ENCODE data around the gene RGS6.

RGS6 gene

DNA sequence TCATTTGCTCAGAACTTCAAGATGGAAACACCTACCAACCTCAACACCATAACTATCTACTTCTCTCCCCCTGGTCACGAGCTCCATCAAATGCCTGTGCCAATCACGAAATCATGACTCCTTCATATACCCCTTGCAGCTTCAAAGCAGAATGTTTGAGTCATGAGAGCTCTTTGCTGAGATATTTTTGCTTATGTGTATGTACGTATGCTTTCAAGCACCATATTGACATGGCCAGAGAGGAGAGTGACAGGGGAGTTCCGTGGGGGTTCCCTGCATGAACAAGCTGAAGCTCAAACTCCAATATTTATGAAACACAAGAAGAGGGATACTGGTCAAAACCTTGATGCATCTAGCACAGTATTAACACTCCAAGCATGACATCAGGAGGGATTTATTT lies 587.3 kb downstream of the RGS6 start:
- Histone ChIP-seq H3K4me1 (ENCODE audit: control insufficient read depth, insufficient read depth, low read length) (no peaks in the 10 kb centered on the region), H3K36me3 (ENCODE audit: control insufficient read depth, insufficient read depth, low read length) (no peaks in the 10 kb centered on the region), H3K27me3 (ENCODE audit: control insufficient read depth, insufficient read depth, low read length) (no peaks in the 10 kb centered on the region), H3K9ac (ENCODE audit: low read depth, low read length) (no peak overlapping the region), H3K9me3 (ENCODE audit: control insufficient read depth, insufficient read depth, low read length) (no peaks in the 10 kb centered on the region), H3K4me3 (ENCODE audit: low read depth, low read length) (no peak overlapping the region)

GRCh38 chr14:72521045-72521444 lies 588.8 kb downstream of the RGS6 start:
- no peaks in the 10 kb centered on the region for H3K27me3 ChIP-seq (ENCODE audit: control insufficient read depth, insufficient read depth, low read length)
- no peaks in the 10 kb centered on the region for H3K36me3 ChIP-seq (ENCODE audit: control insufficient read depth, insufficient read depth, low read length)
- no peaks in the 10 kb centered on the region for H3K4me1 ChIP-seq (ENCODE audit: control insufficient read depth, insufficient read depth, low read length)
- no peaks in the 10 kb centered on the region for H3K9me3 ChIP-seq (ENCODE audit: control insufficient read depth, insufficient read depth, low read length)
- H3K4me3 ChIP-seq (ENCODE audit: low read depth, low read length): no peak overlapping the region
- no peak overlapping the region for H3K9ac ChIP-seq (ENCODE audit: low read depth, low read length)

DNA sequence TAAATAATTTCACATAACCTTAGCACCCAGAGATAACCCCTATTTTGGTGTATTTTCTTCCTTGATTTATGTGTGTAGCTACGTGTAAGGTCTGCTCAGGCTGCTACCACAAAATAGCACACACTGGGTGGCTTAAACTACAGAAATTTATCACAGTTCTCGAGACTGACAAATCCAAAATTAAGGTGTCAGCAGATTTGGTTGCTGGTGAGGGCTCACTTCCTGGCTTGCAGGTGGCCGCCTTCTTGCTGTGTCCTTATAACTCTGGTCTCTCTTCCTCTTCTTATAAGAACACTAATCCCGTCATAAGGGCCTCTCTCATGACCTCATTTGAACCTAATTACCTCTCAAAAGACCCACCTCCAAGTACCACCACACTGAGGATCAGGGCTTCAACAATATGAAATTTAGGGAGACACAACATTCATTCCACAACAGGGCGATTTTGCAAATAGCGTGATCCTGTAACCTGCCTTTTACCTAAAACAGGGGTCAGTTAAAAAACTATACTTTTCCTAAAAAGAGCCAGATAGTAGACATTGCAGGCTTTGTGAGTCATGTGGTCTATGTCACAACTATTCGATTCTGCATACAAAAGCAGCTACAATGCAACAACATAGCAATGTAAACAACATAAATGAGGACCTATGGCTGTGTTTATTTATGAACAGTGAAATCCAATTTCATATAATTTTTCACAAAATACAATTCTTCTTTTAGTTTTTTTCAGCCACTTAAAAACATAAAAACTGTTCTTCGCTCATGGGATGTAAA lies 589.9 kb downstream of the RGS6 start:
- no peaks in the 10 kb centered on the region for H3K9me3 ChIP-seq (ENCODE audit: control insufficient read depth, insufficient read depth, low read length)
- H3K9ac ChIP-seq (ENCODE audit: low read depth, low read length): no peak overlapping the region
- no peaks in the 10 kb centered on the region for H3K36me3 ChIP-seq (ENCODE audit: control insufficient read depth, insufficient read depth, low read length)
- H3K27me3 ChIP-seq (ENCODE audit: control insufficient read depth, insufficient read depth, low read length): no peaks in the 10 kb centered on the region
- no peak overlapping the region for H3K4me3 ChIP-seq (ENCODE audit: low read depth, low read length)
- no peaks in the 10 kb centered on the region for H3K4me1 ChIP-seq (ENCODE audit: control insufficient read depth, insufficient read depth, low read length)

DNA sequence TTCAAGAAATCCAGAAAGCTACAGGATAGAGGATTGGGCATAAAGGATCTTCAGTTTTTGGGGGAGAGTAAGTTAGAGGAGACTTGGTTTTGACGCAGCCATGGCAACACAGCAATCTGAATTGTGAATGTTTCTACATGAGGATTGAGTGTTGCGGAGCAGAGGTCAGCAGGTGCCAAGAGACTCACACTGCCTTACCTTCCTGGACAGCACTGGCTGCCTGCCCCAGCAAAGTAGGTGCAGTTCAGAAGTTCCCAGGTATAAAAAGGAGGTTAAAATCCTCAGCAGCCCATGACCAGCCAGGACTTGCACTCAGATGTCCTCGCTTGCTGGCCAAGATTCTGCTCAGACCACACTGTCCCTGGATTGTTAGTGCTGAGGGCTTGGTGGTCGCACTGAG lies 590.6 kb downstream of the RGS6 start:
- H3K4me1 ChIP-seq (ENCODE audit: control insufficient read depth, insufficient read depth, low read length): no peaks in the 10 kb centered on the region
- no peak overlapping the region for H3K9ac ChIP-seq (ENCODE audit: low read depth, low read length)
- H3K4me3 ChIP-seq (ENCODE audit: low read depth, low read length): no peak overlapping the region
- no peaks in the 10 kb centered on the region for H3K9me3 ChIP-seq (ENCODE audit: control insufficient read depth, insufficient read depth, low read length)
- no peaks in the 10 kb centered on the region for H3K27me3 ChIP-seq (ENCODE audit: control insufficient read depth, insufficient read depth, low read length)
- H3K36me3 ChIP-seq (ENCODE audit: control insufficient read depth, insufficient read depth, low read length): no peaks in the 10 kb centered on the region

DNA sequence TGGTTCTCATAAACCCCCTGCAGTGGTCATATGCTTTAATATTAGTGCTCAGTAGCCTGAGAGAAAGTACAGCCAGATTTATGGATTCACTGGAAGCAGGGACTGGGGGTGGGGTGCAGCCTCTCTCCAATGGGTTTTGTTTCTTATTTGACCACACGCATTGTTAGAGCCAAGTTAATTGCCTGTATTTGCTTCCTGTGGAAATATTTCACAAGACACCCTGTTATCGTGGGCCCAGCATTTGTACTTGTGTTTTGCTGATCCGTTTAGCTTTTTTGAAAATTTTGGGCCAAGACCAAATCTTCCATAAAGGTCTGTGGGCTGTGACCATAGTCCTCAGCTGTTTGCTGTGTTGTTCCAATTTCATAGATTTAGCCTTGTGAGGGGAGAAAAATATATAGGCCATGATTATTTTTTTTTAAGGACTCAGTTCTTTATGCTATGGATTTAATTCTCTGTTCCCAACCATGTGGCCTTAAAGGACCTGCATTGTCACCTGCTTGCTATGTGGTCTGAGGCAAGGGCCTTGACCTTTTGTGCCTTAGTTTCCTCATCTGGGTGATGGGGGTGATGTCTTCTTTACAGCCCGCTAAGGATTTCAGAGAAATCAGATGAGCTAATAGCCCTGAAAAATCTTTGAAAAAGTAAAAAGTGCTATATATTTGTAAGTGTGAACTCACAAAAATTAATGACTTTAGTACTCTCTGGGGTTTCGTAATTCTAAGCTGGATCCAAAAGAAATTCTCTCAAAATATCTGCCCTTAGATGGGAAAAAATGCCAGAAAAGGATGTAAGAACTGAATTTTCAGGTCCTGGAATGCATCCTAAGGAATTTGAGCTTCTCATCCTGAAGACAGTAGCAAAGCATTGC lies 591.4 kb downstream of the RGS6 start:
- H3K9me3 ChIP-seq (ENCODE audit: control insufficient read depth, insufficient read depth, low read length): no peaks in the 10 kb centered on the region
- no peaks in the 10 kb centered on the region for H3K27me3 ChIP-seq (ENCODE audit: control insufficient read depth, insufficient read depth, low read length)
- H3K9ac ChIP-seq (ENCODE audit: low read depth, low read length): no peak overlapping the region
- no peaks in the 10 kb centered on the region for H3K4me1 ChIP-seq (ENCODE audit: control insufficient read depth, insufficient read depth, low read length)
- H3K36me3 ChIP-seq (ENCODE audit: control insufficient read depth, insufficient read depth, low read length): no peaks in the 10 kb centered on the region
- no peak overlapping the region for H3K4me3 ChIP-seq (ENCODE audit: low read depth, low read length)

GRCh38 chr14:72524295-72524629 lies 592.0 kb downstream of the RGS6 start:
- Histone ChIP-seq H3K9ac (ENCODE audit: low read depth, low read length) (no peak overlapping the region), H3K36me3 (ENCODE audit: control insufficient read depth, insufficient read depth, low read length) (no peaks in the 10 kb centered on the region), H3K4me3 (ENCODE audit: low read depth, low read length) (no peak overlapping the region), H3K27me3 (ENCODE audit: control insufficient read depth, insufficient read depth, low read length) (no peaks in the 10 kb centered on the region), H3K4me1 (ENCODE audit: control insufficient read depth, insufficient read depth, low read length) (no peaks in the 10 kb centered on the region), H3K9me3 (ENCODE audit: control insufficient read depth, insufficient read depth, low read length) (no peaks in the 10 kb centered on the region)

GRCh38 chr14:72525087-72525915 lies 593.1 kb downstream of the RGS6 start:
- Histone ChIP-seq H3K9ac (ENCODE audit: low read depth, low read length) (no peak overlapping the region), H3K9me3 (ENCODE audit: control insufficient read depth, insufficient read depth, low read length) (no peaks in the 10 kb centered on the region), H3K4me1 (ENCODE audit: control insufficient read depth, insufficient read depth, low read length) (no peaks in the 10 kb centered on the region), H3K36me3 (ENCODE audit: control insufficient read depth, insufficient read depth, low read length) (no peaks in the 10 kb centered on the region), H3K4me3 (ENCODE audit: low read depth, low read length) (no peak overlapping the region), H3K27me3 (ENCODE audit: control insufficient read depth, insufficient read depth, low read length) (no peaks in the 10 kb centered on the region)

GRCh38 chr14:72527591-72527990 lies 595.4 kb downstream of the RGS6 start:
- H3K4me3 ChIP-seq (ENCODE audit: low read depth, low read length): no peak overlapping the region

DNA sequence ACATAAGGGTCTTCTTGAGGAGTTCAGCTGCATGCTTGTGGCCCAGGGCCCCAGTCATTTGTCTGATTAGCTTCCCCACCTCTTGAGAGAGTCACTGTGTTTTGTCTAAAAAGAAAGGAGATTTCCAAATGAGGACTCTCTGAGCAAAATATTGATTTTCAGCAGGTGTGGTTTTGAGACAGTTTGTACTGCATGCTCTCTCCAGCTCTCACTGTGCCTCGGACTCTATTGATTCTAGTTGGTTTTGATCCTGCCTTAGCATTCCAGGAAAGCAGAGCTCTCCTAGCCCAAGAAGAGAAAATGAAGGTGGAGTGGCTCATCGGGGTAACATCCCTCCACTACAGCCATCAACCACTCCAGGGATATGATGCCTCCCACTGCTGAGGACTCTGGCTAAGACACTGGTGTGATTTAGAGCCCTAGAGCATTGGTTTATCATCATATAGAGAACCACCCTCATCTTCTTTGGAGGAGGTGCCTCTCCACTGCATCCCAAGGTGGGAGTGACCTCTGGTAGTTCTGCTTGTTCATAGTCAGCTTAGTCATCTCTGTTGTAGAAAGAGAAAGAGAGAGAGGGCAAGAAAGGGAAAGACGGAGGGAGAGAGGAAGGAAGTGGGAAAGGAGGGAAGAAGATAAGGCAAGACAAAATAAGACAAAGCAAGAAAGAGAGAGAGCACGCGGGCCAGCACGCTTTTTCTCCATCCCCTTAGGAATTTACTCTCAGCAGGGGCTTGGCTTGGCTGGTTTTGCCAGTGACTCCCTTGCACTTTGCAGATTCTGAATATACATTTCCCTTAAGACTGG lies 596.0 kb downstream of the RGS6 start:
- Histone ChIP-seq H3K27me3 (ENCODE audit: control insufficient read depth, insufficient read depth, low read length) (no peaks in the 10 kb centered on the region), H3K9ac (ENCODE audit: low read depth, low read length) (no peak overlapping the region), H3K9me3 (ENCODE audit: control insufficient read depth, insufficient read depth, low read length) (no peaks in the 10 kb centered on the region), H3K4me1 (ENCODE audit: control insufficient read depth, insufficient read depth, low read length) (no peaks in the 10 kb centered on the region), H3K4me3 (ENCODE audit: low read depth, low read length) (no peak overlapping the region), H3K36me3 (ENCODE audit: control insufficient read depth, insufficient read depth, low read length) (no peaks in the 10 kb centered on the region)

More at GRCh38 chr14:72527591-72527990, 595.4 kb downstream of the RGS6 start:
- no peak overlapping the region for H3K9ac ChIP-seq (ENCODE audit: low read depth, low read length)
- no peaks in the 10 kb centered on the region for H3K36me3 ChIP-seq (ENCODE audit: control insufficient read depth, insufficient read depth, low read length)
- no peaks in the 10 kb centered on the region for H3K9me3 ChIP-seq (ENCODE audit: control insufficient read depth, insufficient read depth, low read length)
- H3K27me3 ChIP-seq (ENCODE audit: control insufficient read depth, insufficient read depth, low read length): no peaks in the 10 kb centered on the region
- no peaks in the 10 kb centered on the region for H3K4me1 ChIP-seq (ENCODE audit: control insufficient read depth, insufficient read depth, low read length)

DNA sequence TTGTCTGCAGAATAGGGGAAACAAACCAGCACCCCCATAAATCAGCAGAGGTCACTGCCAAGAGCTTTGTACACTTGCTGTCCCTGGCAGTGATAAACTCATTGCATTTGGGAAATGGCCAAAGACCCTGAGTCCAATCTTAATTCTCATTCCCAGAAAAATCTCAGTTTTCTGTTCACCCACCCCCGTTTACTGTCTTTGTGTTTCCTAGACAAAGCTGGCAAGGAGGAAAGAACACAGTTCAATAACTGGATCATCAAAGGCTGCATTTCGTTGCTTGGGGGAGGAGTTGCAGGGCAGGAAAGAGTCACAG lies 596.6 kb downstream of the RGS6 start:
- Histone ChIP-seq H3K9me3 (ENCODE audit: control insufficient read depth, insufficient read depth, low read length) (no peaks in the 10 kb centered on the region), H3K4me3 (ENCODE audit: low read depth, low read length) (no peak overlapping the region), H3K27me3 (ENCODE audit: control insufficient read depth, insufficient read depth, low read length) (no peaks in the 10 kb centered on the region), H3K4me1 (ENCODE audit: control insufficient read depth, insufficient read depth, low read length) (no peaks in the 10 kb centered on the region), H3K9ac (ENCODE audit: low read depth, low read length) (no peak overlapping the region), H3K36me3 (ENCODE audit: control insufficient read depth, insufficient read depth, low read length) (no peaks in the 10 kb centered on the region)
